Brain microvascular endothelial cell (primary cell): Measurements from ENCODE around the gene PRTN3.

Experiments used
- DNase-seq: peaks from one replicate; pipeline ENCODE4 v3.0.0-alpha.2; 2020
- H3K27ac ChIP-seq: fragments of 250-450 bp; sonication (Bioruptor Pico); 2 replicates; pipeline ENCODE4 v1.5.1; 2020; ENCODE audit warnings: mild to moderate bottlenecking, moderate library complexity
- H3K27me3 ChIP-seq: fragments of 250-450 bp; sonication (Bioruptor Pico); replicated peaks from 2 replicates; pipeline ENCODE4 v1.5.1; 2020; ENCODE audit warnings: mild to moderate bottlenecking
- H3K36me3 ChIP-seq: fragments of 250-450 bp; sonication (Bioruptor Pico); replicated peaks from 2 replicates; pipeline ENCODE4 v1.5.1; 2020; ENCODE audit warnings: mild to moderate bottlenecking
- H3K4me3 ChIP-seq: 2 replicates; pipeline ENCODE4 v1.5.1; 2011; ENCODE audit warnings: low read depth, mild to moderate bottlenecking, control low read depth, low read length, moderate library complexity
- in situ Hi-C: cut with HindIII; loops from 2 replicates; pipeline ENCODE4 v1.10.0; 2017; ENCODE audit warnings: low sequenced_read_pairs, low pct_ligation_motif_present
- TF ChIP-seq, protein P1 (sequence below): IDR thresholded peaks from 2 replicates; pipeline ENCODE4 v1.5.1; 2011; ENCODE audit warnings: low read depth, mild to moderate bottlenecking, moderate library complexity, low read length, control low read depth, inconsistent platforms; ENCODE audit errors: missing control alignments

Gene PRTN3

GRCh38 chr19:896434-896833 lies 55.6 kb downstream of the PRTN3 start:
- in situ Hi-C loops = no loop called here
- Histone ChIP-seq H3K27me3 (no peaks in the 10 kb centered on the region), H3K27ac (no peak overlapping the region), H3K4me3 (no peak overlapping the region), H3K36me3 (peaks cover 24% of the 10 kb centered on the region)
- DNase-seq = no peak
- TF ChIP-seq, protein P1, sequence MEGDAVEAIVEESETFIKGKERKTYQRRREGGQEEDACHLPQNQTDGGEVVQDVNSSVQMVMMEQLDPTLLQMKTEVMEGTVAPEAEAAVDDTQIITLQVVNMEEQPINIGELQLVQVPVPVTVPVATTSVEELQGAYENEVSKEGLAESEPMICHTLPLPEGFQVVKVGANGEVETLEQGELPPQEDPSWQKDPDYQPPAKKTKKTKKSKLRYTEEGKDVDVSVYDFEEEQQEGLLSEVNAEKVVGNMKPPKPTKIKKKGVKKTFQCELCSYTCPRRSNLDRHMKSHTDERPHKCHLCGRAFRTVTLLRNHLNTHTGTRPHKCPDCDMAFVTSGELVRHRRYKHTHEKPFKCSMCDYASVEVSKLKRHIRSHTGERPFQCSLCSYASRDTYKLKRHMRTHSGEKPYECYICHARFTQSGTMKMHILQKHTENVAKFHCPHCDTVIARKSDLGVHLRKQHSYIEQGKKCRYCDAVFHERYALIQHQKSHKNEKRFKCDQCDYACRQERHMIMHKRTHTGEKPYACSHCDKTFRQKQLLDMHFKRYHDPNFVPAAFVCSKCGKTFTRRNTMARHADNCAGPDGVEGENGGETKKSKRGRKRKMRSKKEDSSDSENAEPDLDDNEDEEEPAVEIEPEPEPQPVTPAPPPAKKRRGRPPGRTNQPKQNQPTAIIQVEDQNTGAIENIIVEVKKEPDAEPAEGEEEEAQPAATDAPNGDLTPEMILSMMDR = no peak

- TF ChIP-seq, protein P1 = no peak
- no peak overlapping the region for H3K27ac ChIP-seq
- in situ Hi-C loops = no loop called here
- peaks cover 27% of the 10 kb centered on the region for H3K36me3 ChIP-seq
- no peak for DNase-seq
- no peak overlapping the region for H3K4me3 ChIP-seq
- H3K27me3 ChIP-seq = no peaks in the 10 kb centered on the region
Observed at GRCh38 chr19:896999-897398, 56.2 kb downstream of the PRTN3 start.

DNA sequence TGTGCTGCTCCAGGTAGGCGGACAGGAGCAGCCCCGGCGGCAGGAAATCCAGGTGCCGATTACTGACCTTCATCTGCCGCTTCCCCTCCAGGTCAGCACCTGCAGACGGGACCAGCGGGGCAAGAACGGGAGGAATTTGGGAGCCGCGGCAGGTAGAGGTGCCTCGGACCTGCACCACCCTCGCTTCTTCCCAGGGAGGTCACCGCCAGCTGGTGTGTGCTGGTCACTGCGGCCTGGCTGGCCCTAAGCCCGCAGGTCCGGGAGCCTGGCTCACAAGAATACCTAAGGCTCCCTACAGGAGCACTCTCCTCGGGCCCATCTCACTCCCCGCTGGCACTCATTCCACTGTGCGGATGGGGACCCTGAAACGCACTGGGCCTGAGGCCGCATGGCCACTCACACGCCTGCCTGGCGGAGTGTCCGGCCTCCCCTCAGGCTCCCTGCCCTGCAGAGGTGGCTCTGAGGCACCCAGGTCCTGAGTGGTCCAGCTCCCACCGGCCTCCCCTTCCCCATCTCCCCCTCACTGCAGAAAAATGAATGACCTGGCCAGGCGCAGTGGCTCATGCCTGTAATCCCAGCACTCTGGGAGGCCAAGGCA lies 56.7 kb downstream of the PRTN3 start:
- in situ Hi-C loops = no loop called here
- Histone ChIP-seq H3K27me3 (no peaks in the 10 kb centered on the region), H3K4me3 (no peak overlapping the region), H3K27ac (no peak overlapping the region), H3K36me3 (peaks cover 27% of the 10 kb centered on the region)
- no peak for DNase-seq
- TF ChIP-seq, protein P1 = peak; percentile 43
